Breast epithelium (tissue), 4 donors: Measurements from ENCODE around the gene CD200R1L. TPM values are rescaled to one million over a fixed set of nuclear protein-coding genes. Genes with fewer than 3 reads are reported as not detected.

Experiments used
- DNase-seq, 2 donors: peaks; one replicate each; pipeline ENCODE4 v3.0.0-alpha.2; 2019; ENCODE audit warnings: low spot score in 2 of 2
- H3K27ac ChIP-seq, 2 donors: fragments of 200-600 bp; sonication (generic) in 1 of 2; one replicate each; pipeline ENCODE4 v1.5.1; 2016 to 2019; ENCODE audit warnings: mild to moderate bottlenecking in 1 of 2
- H3K27me3 ChIP-seq, 2 donors: fragments of 200-600 bp; sonication (generic) in 1 of 2; one replicate each; pipeline versions ENCODE4 v1.5.1 to v1.6.0; 2017 to 2019; ENCODE audit warnings: control low read depth in 1 of 2, mild to moderate bottlenecking in 1 of 2
- H3K36me3 ChIP-seq: fragments of 200-600 bp; one replicate; pipeline ENCODE4 v1.5.1; 2019
- H3K4me1 ChIP-seq, 2 donors: fragments of 200-600 bp; sonication (generic); one replicate each; pipeline ENCODE4 v1.5.1; 2016 to 2019; ENCODE audit warnings: control low read depth in 1 of 2
- H3K4me3 ChIP-seq, 3 donors: fragments of 200-600 bp; sonication (generic); 1 replicate in 2 of 3; 2 replicates in 1 of 3; pipeline ENCODE4 v1.5.1; 2016 to 2019; ENCODE audit warnings: mild to moderate bottlenecking in 3 of 3, moderate library complexity in 2 of 3
- H3K9me3 ChIP-seq, 2 donors: fragments of 200-600 bp; sonication (generic) in 1 of 2; one replicate each; pipeline ENCODE4 v1.5.1; 2016 to 2019; ENCODE audit warnings: control low read depth in 1 of 2
- CTCF ChIP-seq, 3 donors: fragments of 450-650 bp; IDR thresholded peaks; one replicate each; pipeline ENCODE4 v1.5.1; 2016 to 2017; ENCODE audit warnings: antibody characterized with exemption in 3 of 3, mild to moderate bottlenecking in 3 of 3, moderate library complexity in 3 of 3
- POLR2A ChIP-seq: fragments of 450-650 bp; IDR thresholded peaks from one replicate; pipeline ENCODE4 v1.6.1; 2016; ENCODE audit warnings: antibody characterized with exemption, mild to moderate bottlenecking, moderate library complexity
- POLR2AphosphoS5 ChIP-seq, 3 donors: sonication (generic); formaldehyde crosslinking; IDR thresholded peaks; one replicate each; pipeline ENCODE4 v1.6.1; 2017; ENCODE audit warnings: antibody characterized with exemption in 3 of 3
- intact Hi-C: fragments of 100-400 bp; cut with DNase I; formaldehyde crosslinking; loops from one replicate; pipeline ENCODE4 v1.15.1; 2023; ENCODE audit warnings: low total_unique reads
- total RNA-seq, 3 donors: library from RNA; depleted of rRNA; stranded (reverse); fragments of >200 nt; gene quantifications; one replicate each; pipeline ENCODE4 v1.1.0, GENCODE V29; 2016

CD200R1L gene
- total RNA-seq, 3 donors from 2014 or later, result not detected

- Histone ChIP-seq H3K4me3 (no peak overlapping the region), H3K27ac (no peak overlapping the region), H3K9me3 (no peaks in the 10 kb centered on the region), H3K36me3 (no peaks in the 10 kb centered on the region), H3K27me3 (no peaks in the 10 kb centered on the region), H3K4me1 (no peaks in the 10 kb centered on the region)
- TF ChIP-seq POLR2A, result no peak
- no peak for TF ChIP-seq POLR2AphosphoS5 (IDR thresholded peaks at IDR 0.05)
- no peak for TF ChIP-seq CTCF (IDR thresholded peaks at IDR 0.05)
- intact Hi-C loops, result no loop called here
- DNase-seq, result no peak
These were observed 32.9 kb downstream of the CD200R1L start for GRCh38 chr3:112813723-112814171.

- H3K27me3 ChIP-seq, result no peaks in the 10 kb centered on the region
- H3K36me3 ChIP-seq, result no peaks in the 10 kb centered on the region
- DNase-seq, result no peak
- no peaks in the 10 kb centered on the region for H3K4me1 ChIP-seq
- intact Hi-C loops, result no loop called here
- no peaks in the 10 kb centered on the region for H3K9me3 ChIP-seq
- no peak overlapping the region for H3K4me3 ChIP-seq
- peak overlapping the region in 1 of 2 donors; percentile 84 for H3K27ac ChIP-seq
- no peak for TF ChIP-seq CTCF (IDR thresholded peaks at IDR 0.05)
- TF ChIP-seq POLR2A, result no peak
- TF ChIP-seq POLR2AphosphoS5 (IDR thresholded peaks at IDR 0.05), result no peak
These were observed 33.6 kb downstream of the CD200R1L start for GRCh38 chr3:112813016-112813415.

GRCh38 chr3:112811917-112812660 is 34.6 kb downstream of the CD200R1L start:
- no peaks in the 10 kb centered on the region for H3K27me3 ChIP-seq
- H3K9me3 ChIP-seq, result no peaks in the 10 kb centered on the region
- no peak overlapping the region for H3K4me3 ChIP-seq
- H3K36me3 ChIP-seq, result no peaks in the 10 kb centered on the region
- no peak for DNase-seq
- no peaks in the 10 kb centered on the region for H3K4me1 ChIP-seq
- no peak for TF ChIP-seq CTCF (IDR thresholded peaks at IDR 0.05)
- TF ChIP-seq POLR2A, result no peak
- no peak for TF ChIP-seq POLR2AphosphoS5 (IDR thresholded peaks at IDR 0.05)
- H3K27ac ChIP-seq, result peak overlapping the region; percentile 56 to 84
- intact Hi-C loops, result no loop called here

- DNase-seq, result no peak
- no peaks in the 10 kb centered on the region for H3K9me3 ChIP-seq
- H3K27ac ChIP-seq, result peak overlapping the region in 1 of 2 donors; percentile 84
- H3K4me1 ChIP-seq, result no peaks in the 10 kb centered on the region
- intact Hi-C loops, result no loop called here
- no peaks in the 10 kb centered on the region for H3K36me3 ChIP-seq
- no peaks in the 10 kb centered on the region for H3K27me3 ChIP-seq
- no peak for TF ChIP-seq POLR2A
- no peak for TF ChIP-seq CTCF (IDR thresholded peaks at IDR 0.05)
- TF ChIP-seq POLR2AphosphoS5 (IDR thresholded peaks at IDR 0.05), result peak in 2 of 3 donors; percentile 21 to 96
- no peak overlapping the region for H3K4me3 ChIP-seq
These were observed 35.4 kb downstream of the CD200R1L start for GRCh38 chr3:112811131-112811884.

- TF ChIP-seq CTCF (IDR thresholded peaks at IDR 0.05) (no peak), POLR2AphosphoS5 (IDR thresholded peaks at IDR 0.05) (no peak), POLR2A (no peak)
- H3K36me3 ChIP-seq, result no peaks in the 10 kb centered on the region
- intact Hi-C loops, result no loop called here
- no peak for DNase-seq
- H3K27ac ChIP-seq, result no peak overlapping the region
- H3K9me3 ChIP-seq, result no peaks in the 10 kb centered on the region
- no peaks in the 10 kb centered on the region for H3K4me1 ChIP-seq
- no peak overlapping the region for H3K4me3 ChIP-seq
- no peaks in the 10 kb centered on the region for H3K27me3 ChIP-seq
These were observed 36.1 kb downstream of the CD200R1L start for GRCh38 chr3:112810561-112810960.
